DMS 273 (cell line): Measurements from ENCODE around the gene SKI.
"Not testable (repeated sequence)": the region's sequence is repeated elsewhere in the genome, so short reads cannot be mapped to it uniquely, and the experiment has no call there.

Experiments
- DNase-seq: peaks from one replicate; lab custom pipeline; 2025; ENCODE audit not compliant: unreplicated experiment; lab: John Stamatoyannopoulos, UW

SKI gene

DNA sequence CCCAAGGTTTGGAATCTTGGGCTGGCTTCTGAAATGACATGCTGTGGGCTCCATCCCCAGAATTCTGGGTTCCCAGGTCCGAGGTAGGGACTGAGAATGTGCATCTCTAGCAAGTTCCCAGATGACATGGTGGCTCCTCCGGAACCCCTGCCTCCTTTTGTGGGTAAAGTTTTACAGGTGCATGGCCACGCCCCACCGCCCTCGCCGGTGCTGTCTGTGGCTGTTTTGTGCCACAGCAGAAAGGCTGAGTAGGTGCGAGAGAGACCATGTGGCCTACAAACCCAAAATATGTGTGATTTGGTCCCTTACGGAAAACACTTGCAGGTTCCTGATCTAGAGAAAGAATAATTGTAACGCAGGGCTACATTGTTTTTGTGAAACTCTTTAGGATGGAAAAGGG is 30.9 kb downstream of the SKI start:
- DNase-seq = no peak

- no peak for DNase-seq
These were observed 31.7 kb downstream of the SKI start for GRCh38 chr1:2259668-2260402.

DNA sequence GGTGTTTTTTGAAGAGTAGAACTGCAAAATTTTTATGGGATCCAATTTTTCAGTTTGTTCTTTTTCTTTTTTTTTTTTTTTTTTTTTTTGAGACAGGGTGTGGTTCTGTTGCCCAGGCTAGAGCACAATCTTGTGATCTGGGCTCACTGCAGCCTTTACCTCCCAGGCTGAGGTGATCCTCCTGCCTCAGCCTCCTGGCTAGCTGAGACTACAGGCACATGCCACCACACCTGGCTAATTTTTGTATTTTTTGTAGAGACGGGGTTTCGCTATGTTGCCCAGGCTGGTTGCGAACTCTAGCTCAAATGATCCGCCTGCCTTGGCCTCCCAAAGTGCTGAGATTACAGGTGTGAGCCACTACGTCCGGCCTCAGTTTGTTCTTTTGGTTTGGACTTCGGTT is 32.4 kb downstream of the SKI start:
- not testable (repeated sequence) for DNase-seq

DNA sequence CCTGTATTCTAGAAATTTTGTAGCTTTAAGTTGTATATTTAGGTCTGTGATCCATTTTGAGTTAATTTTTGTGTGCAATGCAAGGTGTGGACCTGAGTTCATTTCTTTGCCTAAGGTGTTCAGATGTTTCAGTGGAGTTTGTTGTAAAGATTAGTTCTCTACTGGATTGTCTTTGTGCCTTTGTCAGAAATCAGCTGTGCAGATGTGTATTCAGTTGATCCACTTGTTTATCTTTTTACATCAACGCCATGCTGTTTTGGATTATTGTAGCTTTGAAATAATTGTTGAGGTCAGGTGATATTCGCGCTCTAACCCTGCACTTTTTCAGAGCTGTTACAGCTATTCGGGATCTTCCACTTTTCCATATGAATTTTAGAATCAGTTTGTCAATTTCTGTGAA is 32.8 kb downstream of the SKI start:
- DNase-seq = no peak

- not testable (repeated sequence) for DNase-seq
These were observed 33.6 kb downstream of the SKI start for GRCh38 chr1:2261476-2262395.

- no peak for DNase-seq
These were observed 38.3 kb downstream of the SKI start for GRCh38 chr1:2266301-2266975.

- no peak for DNase-seq
These were observed 39.1 kb downstream of the SKI start for GRCh38 chr1:2267051-2267830.

GRCh38 chr1:2267862-2268261 is 39.7 kb downstream of the SKI start:
- no peak for DNase-seq

GRCh38 chr1:2268285-2269056 is 40.4 kb downstream of the SKI start:
- no peak for DNase-seq

- no peak for DNase-seq
These were observed 41.2 kb downstream of the SKI start for GRCh38 chr1:2269193-2269921.

- no peak for DNase-seq
These were observed 41.8 kb downstream of the SKI start for GRCh38 chr1:2269922-2270259.

DNA sequence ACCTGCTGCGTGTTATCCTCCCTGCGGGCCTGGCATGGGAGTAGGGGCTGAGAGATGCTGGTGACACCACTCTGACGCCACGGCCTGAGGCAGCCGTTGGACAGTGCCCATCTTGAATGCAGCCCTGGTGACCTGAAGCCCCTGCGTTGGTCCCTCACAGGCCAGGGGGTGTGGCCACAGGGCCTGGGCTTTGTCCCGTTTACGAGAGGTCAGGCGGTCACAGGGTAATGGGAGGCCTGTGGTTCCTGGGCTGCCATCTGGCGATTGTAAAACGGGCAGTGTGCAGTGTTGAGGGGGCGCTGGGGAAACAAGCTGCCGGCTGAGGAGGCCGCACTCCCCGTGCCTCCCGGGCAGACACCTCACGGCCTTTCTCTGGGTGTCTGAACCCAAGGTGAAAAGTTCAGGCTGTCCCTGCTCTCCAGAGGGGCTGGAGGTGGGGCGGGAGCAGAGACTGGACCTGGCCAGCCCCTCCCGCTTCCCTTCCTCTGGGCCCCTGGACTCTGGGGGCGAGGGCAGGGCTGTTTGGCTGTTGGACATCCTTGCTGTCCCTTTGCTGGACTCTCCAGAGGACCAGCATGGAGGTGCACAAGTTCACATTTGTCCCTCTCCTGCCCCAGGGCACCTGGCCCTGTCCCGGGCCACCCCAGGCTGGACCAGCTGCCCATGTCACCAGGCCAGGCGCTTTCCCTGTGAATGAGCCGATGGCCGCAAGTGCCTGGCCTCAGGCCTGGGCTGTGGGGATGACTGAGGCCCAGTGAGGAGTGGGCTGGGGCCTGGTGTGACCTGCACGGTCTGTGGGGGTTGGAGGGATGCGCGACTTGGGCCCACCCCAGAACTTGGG is 42.4 kb downstream of the SKI start:
- peak; percentile 27 for DNase-seq

GRCh38 chr1:2271211-2271721 is 43.1 kb downstream of the SKI start:
- no peak for DNase-seq

DNA sequence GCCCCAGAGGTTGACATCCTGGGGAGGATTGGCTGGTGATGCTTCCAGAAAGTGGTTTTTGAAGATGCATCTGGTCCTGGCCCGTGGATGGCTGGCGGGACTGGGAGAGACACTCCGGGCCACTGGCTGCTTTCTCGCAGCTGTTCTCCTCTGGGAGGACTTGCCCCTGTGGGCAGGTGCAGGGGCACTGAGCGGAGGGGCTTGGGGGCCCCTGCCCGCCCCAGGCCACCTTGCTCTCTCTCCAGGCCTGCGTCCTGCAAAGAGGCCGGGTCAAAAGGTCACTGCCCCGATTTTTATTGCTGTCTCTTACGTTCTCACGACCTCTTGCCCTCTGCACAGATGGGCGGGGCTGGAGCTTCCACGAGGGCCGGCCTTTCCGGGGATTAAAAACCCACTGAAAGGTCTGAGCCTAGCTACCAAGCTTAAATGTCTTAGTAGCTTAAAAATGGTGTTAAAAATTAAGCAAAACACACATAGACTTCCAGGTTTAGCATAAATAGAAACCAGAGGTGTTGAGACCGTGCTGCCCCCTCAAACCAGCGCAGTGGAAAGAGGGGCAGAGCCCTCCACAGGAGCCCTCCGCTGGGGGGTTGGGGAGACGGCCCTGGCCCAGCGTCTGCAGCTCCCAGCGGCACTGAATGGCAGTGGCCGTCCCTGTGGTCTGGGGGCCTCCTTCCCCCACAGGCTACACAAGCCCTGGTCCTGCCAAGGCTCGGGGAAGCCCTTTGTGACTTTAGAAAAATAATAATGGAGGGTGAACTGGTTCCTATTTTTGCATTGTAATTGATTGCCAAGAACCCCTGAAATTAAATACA is 43.9 kb downstream of the SKI start:
- no peak for DNase-seq

DNA sequence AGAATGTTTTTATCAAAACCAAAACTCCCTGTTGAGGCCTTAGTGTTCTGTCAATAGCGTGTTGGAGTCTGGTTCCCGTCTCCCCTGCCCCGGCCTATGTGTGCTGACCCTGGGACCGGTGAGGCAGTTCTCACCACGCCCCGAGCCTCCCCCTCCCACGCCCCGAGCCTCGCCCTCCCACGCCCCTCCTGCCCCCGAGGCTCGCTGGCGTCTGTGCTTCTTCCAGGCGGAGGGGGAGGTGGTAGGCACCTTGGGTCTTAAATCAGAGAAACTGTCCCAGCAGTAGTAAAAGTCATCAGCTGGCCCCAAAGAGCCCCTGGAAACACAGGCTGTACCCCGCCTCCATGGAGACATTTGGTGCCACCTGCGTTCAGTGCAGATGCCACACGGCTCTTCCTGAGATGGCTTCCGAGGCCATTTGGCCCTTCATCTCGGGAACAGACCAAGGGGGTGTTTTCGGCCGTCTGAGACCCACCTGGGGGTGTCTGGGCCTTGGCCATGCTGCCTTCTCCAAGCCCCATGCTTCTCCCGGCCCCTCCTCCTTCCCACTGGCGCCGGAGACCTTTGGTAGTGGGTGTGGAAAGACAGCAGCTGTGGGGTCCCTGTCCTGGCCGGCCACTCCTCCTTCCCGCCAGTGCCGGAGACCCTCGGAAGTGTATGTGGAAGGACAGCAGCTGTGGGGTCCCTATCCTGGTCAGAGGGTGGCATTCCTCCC is 44.7 kb downstream of the SKI start:
- DNase-seq = no peak

GRCh38 chr1:2273401-2274090 is 45.4 kb downstream of the SKI start:
- no peak for DNase-seq
